ENCODE data around the gene CHPT1.

Gene CHPT1

DNA sequence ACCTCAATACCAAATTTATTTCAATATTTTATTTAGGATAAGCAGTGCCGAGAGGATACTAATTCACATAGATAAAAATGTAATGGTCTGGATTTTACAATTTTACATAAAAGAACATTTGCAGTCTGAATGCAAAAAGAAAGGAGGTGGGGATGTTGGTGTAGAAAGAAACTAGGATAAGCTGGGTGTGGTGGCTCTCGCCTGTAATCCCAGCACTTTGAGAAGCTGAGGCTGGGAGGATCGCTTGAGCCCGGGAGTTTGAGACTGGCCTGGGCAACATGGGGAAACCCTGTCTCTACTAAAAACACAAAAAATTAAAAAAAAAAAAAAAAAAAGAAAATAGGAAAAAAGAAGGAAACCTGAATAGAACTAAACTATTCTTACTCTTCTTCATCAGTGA is 25.0 kb downstream of the CHPT1 start:
- ATAC-seq: no peak
- TF ChIP-seq, protein P1, sequence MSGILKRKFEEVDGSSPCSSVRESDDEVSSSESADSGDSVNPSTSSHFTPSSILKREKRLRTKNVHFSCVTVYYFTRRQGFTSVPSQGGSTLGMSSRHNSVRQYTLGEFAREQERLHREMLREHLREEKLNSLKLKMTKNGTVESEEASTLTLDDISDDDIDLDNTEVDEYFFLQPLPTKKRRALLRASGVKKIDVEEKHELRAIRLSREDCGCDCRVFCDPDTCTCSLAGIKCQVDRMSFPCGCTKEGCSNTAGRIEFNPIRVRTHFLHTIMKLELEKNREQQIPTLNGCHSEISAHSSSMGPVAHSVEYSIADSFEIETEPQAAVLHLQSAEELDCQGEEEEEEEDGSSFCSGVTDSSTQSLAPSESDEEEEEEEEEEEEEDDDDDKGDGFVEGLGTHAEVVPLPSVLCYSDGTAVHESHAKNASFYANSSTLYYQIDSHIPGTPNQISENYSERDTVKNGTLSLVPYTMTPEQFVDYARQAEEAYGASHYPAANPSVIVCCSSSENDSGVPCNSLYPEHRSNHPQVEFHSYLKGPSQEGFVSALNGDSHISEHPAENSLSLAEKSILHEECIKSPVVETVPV (CRISPR knock-in tag; IDR thresholded peaks at IDR 0.05): no peak
- TF ChIP-seq, protein P2, sequence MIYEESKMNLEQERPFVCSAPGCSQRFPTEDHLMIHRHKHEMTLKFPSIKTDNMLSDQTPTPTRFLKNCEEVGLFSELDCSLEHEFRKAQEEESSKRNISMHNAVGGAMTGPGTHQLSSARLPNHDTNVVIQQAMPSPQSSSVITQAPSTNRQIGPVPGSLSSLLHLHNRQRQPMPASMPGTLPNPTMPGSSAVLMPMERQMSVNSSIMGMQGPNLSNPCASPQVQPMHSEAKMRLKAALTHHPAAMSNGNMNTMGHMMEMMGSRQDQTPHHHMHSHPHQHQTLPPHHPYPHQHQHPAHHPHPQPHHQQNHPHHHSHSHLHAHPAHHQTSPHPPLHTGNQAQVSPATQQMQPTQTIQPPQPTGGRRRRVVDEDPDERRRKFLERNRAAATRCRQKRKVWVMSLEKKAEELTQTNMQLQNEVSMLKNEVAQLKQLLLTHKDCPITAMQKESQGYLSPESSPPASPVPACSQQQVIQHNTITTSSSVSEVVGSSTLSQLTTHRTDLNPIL (CRISPR knock-in tag; IDR thresholded peaks at IDR 0.05; ENCODE audit: low read depth): no peak
- TF ChIP-seq ZNF70 (CRISPR knock-in tag; IDR thresholded peaks at IDR 0.05): no peak
- no peak for TF ChIP-seq ZNF8 (CRISPR knock-in tag; IDR thresholded peaks at IDR 0.05)
- TF ChIP-seq BACH2 (CRISPR knock-in tag; IDR thresholded peaks at IDR 0.05; ENCODE audit: borderline replicate concordance): no peak
- TF ChIP-seq ZC3H10 (CRISPR knock-in tag; IDR thresholded peaks at IDR 0.05): no peak
- TF ChIP-seq ISL1 (CRISPR knock-in tag; IDR thresholded peaks at IDR 0.05): no peak
- no peak for TF ChIP-seq GLIS3 (CRISPR knock-in tag; IDR thresholded peaks at IDR 0.05)
- TF ChIP-seq CSDC2 (CRISPR knock-in tag; IDR thresholded peaks at IDR 0.05): no peak
- TF ChIP-seq TCF4 (CRISPR knock-in tag; IDR thresholded peaks at IDR 0.05; ENCODE audit: borderline replicate concordance): no peak

DNA sequence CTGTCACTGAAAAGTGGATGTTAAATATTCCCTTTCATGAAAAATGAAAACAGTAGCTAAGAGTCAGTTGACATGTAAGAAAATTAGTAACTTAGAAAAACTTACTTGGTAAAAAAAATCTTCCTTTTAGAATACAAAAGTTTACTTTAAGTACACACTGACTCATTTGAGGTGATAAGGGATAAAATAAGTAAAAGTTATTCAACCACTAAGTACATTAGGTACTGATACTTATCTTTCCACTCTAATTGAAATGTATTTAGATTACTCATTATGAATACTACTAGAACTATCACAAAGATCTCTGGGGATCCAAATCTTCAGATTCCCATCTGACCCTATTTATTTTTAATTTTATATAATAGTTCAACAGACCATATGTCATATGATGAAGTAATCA is 29.7 kb downstream of the CHPT1 start:
- TF ChIP-seq, protein P3, sequence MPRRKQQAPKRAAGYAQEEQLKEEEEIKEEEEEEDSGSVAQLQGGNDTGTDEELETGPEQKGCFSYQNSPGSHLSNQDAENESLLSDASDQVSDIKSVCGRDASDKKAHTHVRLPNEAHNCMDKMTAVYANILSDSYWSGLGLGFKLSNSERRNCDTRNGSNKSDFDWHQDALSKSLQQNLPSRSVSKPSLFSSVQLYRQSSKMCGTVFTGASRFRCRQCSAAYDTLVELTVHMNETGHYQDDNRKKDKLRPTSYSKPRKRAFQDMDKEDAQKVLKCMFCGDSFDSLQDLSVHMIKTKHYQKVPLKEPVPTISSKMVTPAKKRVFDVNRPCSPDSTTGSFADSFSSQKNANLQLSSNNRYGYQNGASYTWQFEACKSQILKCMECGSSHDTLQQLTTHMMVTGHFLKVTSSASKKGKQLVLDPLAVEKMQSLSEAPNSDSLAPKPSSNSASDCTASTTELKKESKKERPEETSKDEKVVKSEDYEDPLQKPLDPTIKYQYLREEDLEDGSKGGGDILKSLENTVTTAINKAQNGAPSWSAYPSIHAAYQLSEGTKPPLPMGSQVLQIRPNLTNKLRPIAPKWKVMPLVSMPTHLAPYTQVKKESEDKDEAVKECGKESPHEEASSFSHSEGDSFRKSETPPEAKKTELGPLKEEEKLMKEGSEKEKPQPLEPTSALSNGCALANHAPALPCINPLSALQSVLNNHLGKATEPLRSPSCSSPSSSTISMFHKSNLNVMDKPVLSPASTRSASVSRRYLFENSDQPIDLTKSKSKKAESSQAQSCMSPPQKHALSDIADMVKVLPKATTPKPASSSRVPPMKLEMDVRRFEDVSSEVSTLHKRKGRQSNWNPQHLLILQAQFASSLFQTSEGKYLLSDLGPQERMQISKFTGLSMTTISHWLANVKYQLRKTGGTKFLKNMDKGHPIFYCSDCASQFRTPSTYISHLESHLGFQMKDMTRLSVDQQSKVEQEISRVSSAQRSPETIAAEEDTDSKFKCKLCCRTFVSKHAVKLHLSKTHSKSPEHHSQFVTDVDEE (CRISPR knock-in tag; IDR thresholded peaks at IDR 0.05): no peak
- TF ChIP-seq ISL1 (CRISPR knock-in tag; IDR thresholded peaks at IDR 0.05) (peak; percentile 50), ZFP30 (CRISPR knock-in tag; IDR thresholded peaks at IDR 0.05) (no peak)
- no peak for ATAC-seq

DNA sequence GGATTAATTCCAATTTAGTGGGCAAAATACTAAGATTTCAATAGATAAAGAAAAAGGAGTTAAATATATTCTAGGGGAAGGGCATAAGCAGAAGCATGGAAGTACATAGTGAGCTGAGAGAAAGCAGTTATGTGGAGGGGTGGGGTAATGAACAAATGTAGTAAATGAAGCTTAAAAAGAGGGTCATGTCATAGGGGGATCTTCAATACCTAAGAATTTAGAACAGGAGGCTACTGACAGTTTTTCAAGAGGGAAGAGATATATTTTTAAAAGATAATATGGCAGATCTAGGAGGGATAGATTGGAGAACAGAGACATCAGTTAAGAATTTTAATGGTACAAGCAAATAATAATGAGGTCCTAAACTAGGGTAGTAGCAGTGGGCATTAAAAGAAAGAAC is 32.4 kb downstream of the CHPT1 start:
- TF ChIP-seq PPARA (CRISPR knock-in tag; IDR thresholded peaks at IDR 0.05; ENCODE audit: borderline replicate concordance): no peak
- no peak for TF ChIP-seq ISL1 (CRISPR knock-in tag; IDR thresholded peaks at IDR 0.05)
- TF ChIP-seq ZFP3 (CRISPR knock-in tag; IDR thresholded peaks at IDR 0.05): no peak
- no peak for TF ChIP-seq GLIS3 (CRISPR knock-in tag; IDR thresholded peaks at IDR 0.05)
- TF ChIP-seq RARB (CRISPR knock-in tag; IDR thresholded peaks at IDR 0.05): no peak
- TF ChIP-seq ARNTL (CRISPR knock-in tag; IDR thresholded peaks at IDR 0.05; ENCODE audit: borderline replicate concordance, low read depth): no peak

DNA sequence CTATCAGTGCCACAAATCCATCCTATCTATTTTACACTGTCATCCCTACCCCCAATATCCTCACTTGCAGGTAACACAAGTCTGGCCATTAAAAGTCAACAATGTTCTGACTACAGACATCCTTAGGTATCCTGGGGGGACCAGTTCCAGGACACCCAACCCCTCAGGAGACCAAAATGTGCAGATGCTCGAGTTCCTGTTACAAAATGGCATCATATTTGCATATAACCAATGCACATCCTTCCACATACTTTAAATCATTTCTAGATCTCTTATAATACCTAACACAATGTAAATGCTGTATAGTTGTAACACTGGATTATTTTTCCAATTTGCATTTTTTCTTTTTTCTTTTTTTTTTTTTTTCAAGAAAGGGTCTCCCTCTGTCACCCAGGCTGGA is 34.9 kb downstream of the CHPT1 start:
- TF ChIP-seq TOX (CRISPR knock-in tag; IDR thresholded peaks at IDR 0.05; ENCODE audit: borderline replicate concordance) (no peak), SNAI2 (CRISPR knock-in tag; IDR thresholded peaks at IDR 0.05) (no peak), RARB (CRISPR knock-in tag; IDR thresholded peaks at IDR 0.05) (no peak), ESRRG (CRISPR knock-in tag; IDR thresholded peaks at IDR 0.05) (no peak), ZNF565 (CRISPR knock-in tag; conservative IDR thresholded peaks at IDR 0.05; ENCODE audit: low read depth) (no peak), ISL1 (CRISPR knock-in tag; IDR thresholded peaks at IDR 0.05) (no peak), GLIS3 (CRISPR knock-in tag; IDR thresholded peaks at IDR 0.05) (no peak), OSR1 (CRISPR knock-in tag; IDR thresholded peaks at IDR 0.05) (no peak)
- TF ChIP-seq, protein P1 (CRISPR knock-in tag; IDR thresholded peaks at IDR 0.05): no peak
- TF ChIP-seq, protein P4, sequence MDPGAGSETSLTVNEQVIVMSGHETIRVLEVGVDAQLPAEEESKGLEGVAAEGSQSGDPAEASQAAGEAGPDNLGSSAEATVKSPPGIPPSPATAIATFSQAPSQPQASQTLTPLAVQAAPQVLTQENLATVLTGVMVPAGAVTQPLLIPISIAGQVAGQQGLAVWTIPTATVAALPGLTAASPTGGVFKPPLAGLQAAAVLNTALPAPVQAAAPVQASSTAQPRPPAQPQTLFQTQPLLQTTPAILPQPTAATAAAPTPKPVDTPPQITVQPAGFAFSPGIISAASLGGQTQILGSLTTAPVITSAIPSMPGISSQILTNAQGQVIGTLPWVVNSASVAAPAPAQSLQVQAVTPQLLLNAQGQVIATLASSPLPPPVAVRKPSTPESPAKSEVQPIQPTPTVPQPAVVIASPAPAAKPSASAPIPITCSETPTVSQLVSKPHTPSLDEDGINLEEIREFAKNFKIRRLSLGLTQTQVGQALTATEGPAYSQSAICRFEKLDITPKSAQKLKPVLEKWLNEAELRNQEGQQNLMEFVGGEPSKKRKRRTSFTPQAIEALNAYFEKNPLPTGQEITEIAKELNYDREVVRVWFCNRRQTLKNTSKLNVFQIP (CRISPR knock-in tag; IDR thresholded peaks at IDR 0.05; ENCODE audit: borderline replicate concordance, low read depth): no peak
- TF ChIP-seq, protein P3 (CRISPR knock-in tag; IDR thresholded peaks at IDR 0.05): no peak
- TF ChIP-seq, protein P5, sequence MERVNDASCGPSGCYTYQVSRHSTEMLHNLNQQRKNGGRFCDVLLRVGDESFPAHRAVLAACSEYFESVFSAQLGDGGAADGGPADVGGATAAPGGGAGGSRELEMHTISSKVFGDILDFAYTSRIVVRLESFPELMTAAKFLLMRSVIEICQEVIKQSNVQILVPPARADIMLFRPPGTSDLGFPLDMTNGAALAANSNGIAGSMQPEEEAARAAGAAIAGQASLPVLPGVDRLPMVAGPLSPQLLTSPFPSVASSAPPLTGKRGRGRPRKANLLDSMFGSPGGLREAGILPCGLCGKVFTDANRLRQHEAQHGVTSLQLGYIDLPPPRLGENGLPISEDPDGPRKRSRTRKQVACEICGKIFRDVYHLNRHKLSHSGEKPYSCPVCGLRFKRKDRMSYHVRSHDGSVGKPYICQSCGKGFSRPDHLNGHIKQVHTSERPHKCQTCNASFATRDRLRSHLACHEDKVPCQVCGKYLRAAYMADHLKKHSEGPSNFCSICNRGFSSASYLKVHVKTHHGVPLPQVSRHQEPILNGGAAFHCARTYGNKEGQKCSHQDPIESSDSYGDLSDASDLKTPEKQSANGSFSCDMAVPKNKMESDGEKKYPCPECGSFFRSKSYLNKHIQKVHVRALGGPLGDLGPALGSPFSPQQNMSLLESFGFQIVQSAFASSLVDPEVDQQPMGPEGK (CRISPR knock-in tag; IDR thresholded peaks at IDR 0.05; ENCODE audit: borderline replicate concordance): no peak
- ATAC-seq: no peak

More for the DNA sequence above, 32.4 kb downstream of the CHPT1 start:
- ATAC-seq: no peak
